IPS DF 6.9 (cell line): Measurements from ENCODE around the gene ARPC1A.
"Not testable (repeated sequence)": the region's sequence is repeated elsewhere in the genome, so short reads cannot be mapped to it uniquely, and the experiment has no call there.

Experiments
- DNase-seq: peaks from one replicate; pipeline ENCODE4 v3.0.0-alpha.2; 2013; ENCODE audit warnings: low read depth, low spot score
- H3K27ac ChIP-seq: one replicate; pipeline ENCODE4 v1.5.1; 2013; ENCODE audit warnings: low read length, control low read depth
- H3K27me3 ChIP-seq: 2 replicates; pipeline ENCODE4 v1.6.1; 2013; ENCODE audit warnings: mild to moderate bottlenecking, low read length; ENCODE audit not compliant: control insufficient read depth, insufficient read depth
- H3K36me3 ChIP-seq: 2 replicates; pipeline ENCODE4 v1.6.1; 2013; ENCODE audit warnings: low read length; ENCODE audit not compliant: control insufficient read depth, insufficient read depth
- H3K4me1 ChIP-seq: 2 replicates; pipeline ENCODE4 v1.6.1; 2013; ENCODE audit warnings: low read length; ENCODE audit not compliant: control insufficient read depth, insufficient read depth
- H3K4me3 ChIP-seq: 2 replicates; pipeline ENCODE4 v1.5.1; 2013; ENCODE audit warnings: mild to moderate bottlenecking, low read length
- H3K9me3 ChIP-seq: 2 replicates; pipeline ENCODE4 v1.6.1; 2013; ENCODE audit warnings: low read length, inconsistent platforms; ENCODE audit not compliant: control insufficient read depth, insufficient read depth
- WGBS: extraction: QIAGEN DNeasy Blood & Tissue Kit; methylation state at CpG from one replicate; pipeline ENCODE4 v1.1.7; 2013; ENCODE audit warnings: mixed read lengths, missing lambda C conversion rate; ENCODE audit not compliant: insufficient read length, insufficient coverage; 5-methylcytosine and 5-hydroxymethylcytosine counted together

The ARPC1A gene

GRCh38 chr7:99352247-99352646 lies 26.5 kb downstream of the ARPC1A start:
- H3K36me3 ChIP-seq, result peaks cover 6% of the 10 kb centered on the region; the same call in 1 of the 2 replicates
- no peak overlapping the region for H3K27ac ChIP-seq
- no CpG with 5 or more reads among the region's 5 CpGs for WGBS
- DNase-seq, result no peak
- no peak overlapping the region for H3K4me3 ChIP-seq
- H3K4me1 ChIP-seq, result no peaks in the 10 kb centered on the region
- H3K27me3 ChIP-seq, result no peaks in the 10 kb centered on the region
- no peaks in the 10 kb centered on the region for H3K9me3 ChIP-seq

DNA sequence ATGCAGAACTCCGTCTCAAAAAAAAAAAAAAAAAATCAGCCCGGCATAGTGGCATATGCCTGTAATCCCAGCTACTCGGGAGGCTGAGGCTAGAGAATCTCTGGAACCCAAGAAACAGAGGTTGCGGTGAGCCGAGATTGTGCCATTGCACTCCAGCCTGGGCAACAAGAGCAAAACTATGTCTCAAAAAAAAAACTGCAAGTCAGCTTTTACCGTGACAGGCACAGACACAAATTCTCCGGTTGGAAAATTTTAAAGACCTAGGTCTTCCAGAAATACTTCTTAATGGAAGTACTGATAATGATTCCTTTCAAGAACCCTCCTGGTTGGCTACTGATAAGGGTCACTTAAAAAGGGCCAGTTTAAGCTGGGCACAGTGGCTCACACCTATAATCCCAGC lies 29.4 kb downstream of the ARPC1A start:
- no CpG with 5 or more reads among the region's 7 CpGs for WGBS
- Histone ChIP-seq H3K4me1 (no peaks in the 10 kb centered on the region), H3K4me3 (no peak overlapping the region), H3K36me3 (peaks cover 10% of the 10 kb centered on the region; the same call in 1 of the 2 replicates), H3K27ac (no peak overlapping the region), H3K27me3 (no peaks in the 10 kb centered on the region), H3K9me3 (no peaks in the 10 kb centered on the region)
- no peak for DNase-seq

- Histone ChIP-seq H3K27ac (no peak overlapping the region), H3K27me3 (no peaks in the 10 kb centered on the region), H3K36me3 (peaks cover 10% of the 10 kb centered on the region; the same call in 1 of the 2 replicates), H3K4me1 (no peaks in the 10 kb centered on the region), H3K4me3 (no peak overlapping the region), H3K9me3 (no peaks in the 10 kb centered on the region)
- no peak for DNase-seq
- no CpG with 5 or more reads among the region's 16 CpGs for WGBS
Observed at GRCh38 chr7:99357701-99358490, 32.2 kb downstream of the ARPC1A start.

DNA sequence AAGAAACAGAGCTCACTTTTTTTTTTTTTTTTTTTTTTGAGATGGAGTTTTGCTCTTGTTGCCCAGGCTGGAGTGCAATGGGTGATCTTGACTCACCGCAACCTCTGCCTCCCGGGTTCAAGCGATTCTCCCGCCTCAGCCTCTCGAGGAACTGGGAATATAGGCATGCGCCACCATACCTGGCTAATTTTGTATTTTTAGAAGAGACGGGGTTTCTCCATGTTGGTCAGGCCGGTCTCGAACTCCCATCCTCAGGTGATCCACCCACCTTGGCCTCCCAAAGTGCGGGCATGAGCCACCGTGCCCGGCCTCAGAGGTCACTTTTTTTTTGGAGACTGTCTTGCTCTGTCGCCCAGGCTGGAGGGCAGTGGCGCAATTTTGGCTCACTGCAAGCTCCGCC lies 32.8 kb downstream of the ARPC1A start:
- WGBS, result no CpG with 5 or more reads among the region's 15 CpGs
- peaks cover 10% of the 10 kb centered on the region; the same call in 1 of the 2 replicates for H3K36me3 ChIP-seq
- H3K27me3 ChIP-seq, H3K9me3 ChIP-seq, DNase-seq, H3K4me1 ChIP-seq, H3K4me3 ChIP-seq, H3K27ac ChIP-seq: not testable (repeated sequence)

- no CpG with 5 or more reads among the region's 22 CpGs for WGBS
- Histone ChIP-seq H3K27ac (no peak overlapping the region), H3K9me3 (no peaks in the 10 kb centered on the region), H3K4me3 (no peak overlapping the region), H3K27me3 (no peaks in the 10 kb centered on the region), H3K4me1 (no peaks in the 10 kb centered on the region), H3K36me3 (peaks cover 8% of the 10 kb centered on the region; the same call in 1 of the 2 replicates)
- DNase-seq, result no peak
Observed at GRCh38 chr7:99359465-99360154, 33.9 kb downstream of the ARPC1A start.

DNA sequence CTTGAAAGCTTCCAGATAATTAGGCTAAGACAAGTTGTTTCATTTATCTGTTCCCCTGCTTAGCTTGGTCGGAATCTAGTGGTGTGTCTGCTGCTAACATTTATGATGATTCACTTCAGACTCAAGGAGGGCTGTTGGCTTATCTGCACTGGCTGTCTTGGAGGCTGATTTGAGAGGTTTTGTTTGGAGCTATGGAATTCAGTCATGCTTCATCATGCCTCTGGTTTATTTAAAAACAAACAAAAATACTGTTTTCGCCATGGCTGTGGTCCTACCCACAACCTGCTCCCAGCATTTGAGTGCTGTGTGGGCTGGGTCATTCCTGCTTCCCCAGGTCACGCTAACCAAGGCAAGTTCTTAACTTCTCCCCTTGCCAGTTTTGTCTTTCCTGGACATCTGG lies 37.1 kb downstream of the ARPC1A start:
- H3K4me1 ChIP-seq, result peaks cover 3% of the 10 kb centered on the region
- no peak overlapping the region for H3K4me3 ChIP-seq
- H3K27ac ChIP-seq, result no peak overlapping the region
- no peak for DNase-seq
- H3K36me3 ChIP-seq, result peaks cover 6% of the 10 kb centered on the region; the same call in 1 of the 2 replicates
- whole genome bisulfite sequencing, result no CpG with 5 or more reads among the region's 3 CpGs
- H3K27me3 ChIP-seq, result no peaks in the 10 kb centered on the region
- H3K9me3 ChIP-seq, result no peaks in the 10 kb centered on the region

DNA sequence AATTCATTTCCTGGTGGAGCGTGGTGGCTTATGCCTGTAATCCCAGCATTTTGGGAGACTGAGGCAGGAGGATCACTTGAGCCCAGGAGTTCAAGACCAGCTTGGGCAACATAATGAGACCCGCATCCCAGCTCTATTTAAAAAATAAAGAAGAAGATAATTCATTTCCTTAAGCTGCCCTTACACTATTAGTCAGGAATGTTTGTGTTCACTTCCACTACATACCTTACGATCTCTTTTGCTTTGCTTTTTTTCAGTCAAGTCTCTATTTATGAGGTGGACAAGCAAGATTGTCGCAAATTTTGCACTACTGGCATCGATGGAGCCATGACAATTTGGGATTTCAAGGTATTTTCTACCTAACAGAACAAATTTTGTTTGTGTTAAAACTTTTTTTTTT lies 37.6 kb downstream of the ARPC1A start:
- WGBS, result no CpG with 5 or more reads among the region's 5 CpGs
- no peaks in the 10 kb centered on the region for H3K9me3 ChIP-seq
- peaks cover 3% of the 10 kb centered on the region for H3K4me1 ChIP-seq
- H3K4me3 ChIP-seq, result no peak overlapping the region
- no peaks in the 10 kb centered on the region for H3K27me3 ChIP-seq
- no peak overlapping the region for H3K27ac ChIP-seq
- H3K36me3 ChIP-seq, result 0 out of 2 replicates have a peak, but pooled peaks cover 6% of the 10 kb centered on the region
- no peak for DNase-seq

DNA sequence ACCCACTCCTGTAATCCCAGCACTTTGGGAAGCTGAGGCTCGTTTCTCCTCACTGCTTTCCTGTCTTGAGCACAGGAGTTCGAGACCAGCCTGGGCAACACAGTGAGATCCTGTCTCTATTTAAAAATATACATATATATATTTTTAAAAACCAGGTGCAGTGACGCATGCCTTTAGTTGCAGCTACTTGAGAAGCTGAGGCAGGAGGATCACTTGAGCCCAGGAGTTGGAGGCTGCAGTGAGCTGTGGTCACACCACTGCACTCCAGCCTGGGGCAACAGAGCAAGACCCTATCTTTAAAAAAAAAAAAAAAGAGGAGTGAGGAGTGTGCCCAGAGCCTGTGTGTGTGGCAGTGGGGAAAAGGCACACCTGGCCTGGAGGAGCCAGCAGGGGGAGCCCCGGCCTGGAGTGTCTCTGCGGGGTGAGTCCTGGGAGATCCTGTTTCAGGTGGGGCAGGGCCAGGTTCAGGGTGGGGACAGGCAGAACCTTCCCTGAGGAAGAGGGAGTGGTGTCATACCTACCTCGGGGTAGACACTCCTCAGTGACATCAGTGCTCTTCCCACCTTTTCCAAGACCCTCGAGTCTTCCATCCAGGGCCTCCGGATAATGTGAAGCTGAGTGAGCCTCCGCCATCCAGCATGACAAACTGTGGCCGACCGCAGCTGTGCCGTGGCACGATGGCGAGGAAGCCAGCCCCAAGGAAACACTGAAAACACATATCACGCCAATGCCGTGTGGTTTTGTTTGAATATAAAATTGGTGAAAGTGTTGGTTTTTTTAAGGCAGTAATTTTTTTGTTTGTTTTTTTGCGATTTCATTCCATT lies 39.8 kb downstream of the ARPC1A start:
- Histone ChIP-seq H3K4me3 (no peak overlapping the region), H3K9me3 (no peaks in the 10 kb centered on the region), H3K36me3 (no peaks in the 10 kb centered on the region), H3K27me3 (no peaks in the 10 kb centered on the region), H3K27ac (no peak overlapping the region), H3K4me1 (peaks cover 3% of the 10 kb centered on the region)
- no peak for DNase-seq
- 100% methylated on average over 1 of the region's 17 CpGs for WGBS

DNA sequence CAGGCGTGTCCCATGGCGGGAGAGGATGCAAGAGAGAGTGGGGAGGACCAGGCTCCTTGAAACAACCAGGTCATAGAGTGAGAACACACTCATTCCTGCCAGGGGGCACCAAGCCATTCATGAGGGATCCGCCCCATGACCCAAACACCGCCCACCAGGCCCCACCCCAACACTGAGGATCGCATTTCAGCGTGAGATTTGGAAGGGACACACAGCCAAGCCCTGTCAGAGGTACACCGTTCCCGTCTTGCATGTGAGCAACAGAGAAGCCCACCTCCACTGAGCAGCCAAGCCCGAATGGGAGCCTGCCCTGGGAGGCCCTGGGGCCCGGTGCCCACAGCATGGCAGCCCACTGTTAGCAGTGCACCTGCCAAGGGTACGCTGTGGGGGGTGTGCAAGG lies 40.9 kb downstream of the ARPC1A start:
- no peaks in the 10 kb centered on the region for H3K27me3 ChIP-seq
- H3K4me3 ChIP-seq, result no peak overlapping the region
- DNase-seq, result no peak
- H3K9me3 ChIP-seq, result no peaks in the 10 kb centered on the region
- no peak overlapping the region for H3K27ac ChIP-seq
- peaks cover 3% of the 10 kb centered on the region for H3K4me1 ChIP-seq
- H3K36me3 ChIP-seq, result no peaks in the 10 kb centered on the region
- WGBS, result no CpG with 5 or more reads among the region's 11 CpGs

GRCh38 chr7:99368750-99369389 lies 43.2 kb downstream of the ARPC1A start:
- Histone ChIP-seq H3K27ac (no peak overlapping the region), H3K27me3 (no peaks in the 10 kb centered on the region), H3K36me3 (no peaks in the 10 kb centered on the region), H3K4me3 (no peak overlapping the region), H3K4me1 (peaks cover 3% of the 10 kb centered on the region), H3K9me3 (no peaks in the 10 kb centered on the region)
- no CpG with 5 or more reads among the region's 13 CpGs for WGBS
- no peak for DNase-seq
